Thoracic aorta (tissue), 2 donors: ENCODE measurements around the gene HLA-DPB1. TPM values are rescaled to one million over a fixed set of nuclear protein-coding genes. Genes with fewer than 3 reads are reported as not detected.

Source experiments
- ATAC-seq: fragments of 150-250 bp; one replicate; pipeline ENCODE4 v1.8.0; 2017; ENCODE audit warnings: low read depth; ENCODE audit not compliant: insufficient number of reproducible peaks, low FRiP score
- DNase-seq: peaks from one replicate; pipeline ENCODE4 v3.0.0-alpha.2; 2020; ENCODE audit warnings: low spot score
- H3K27ac ChIP-seq, 2 donors: fragments of 200-600 bp; sonication (generic); 1 replicate in 1 of 2; 2 replicates in 1 of 2; pipeline ENCODE4 v1.5.1; 2016; ENCODE audit warnings: mild to moderate bottlenecking in 2 of 2, moderate library complexity in 2 of 2
- H3K27me3 ChIP-seq: fragments of 200-600 bp; sonication (generic); replicated peaks from 2 replicates; pipeline ENCODE4 v1.6.0; 2016; ENCODE audit warnings: mild to moderate bottlenecking; ENCODE audit not compliant: insufficient read depth
- H3K36me3 ChIP-seq: fragments of 200-600 bp; sonication (generic); one replicate; pipeline ENCODE4 v1.5.1; 2016
- H3K4me1 ChIP-seq, 2 donors: fragments of 200-600 bp; sonication (generic); 1 replicate in 1 of 2; 2 replicates in 1 of 2; pipeline versions ENCODE4 v1.5.1 to v1.6.0; 2016; ENCODE audit warnings: low read depth in 2 of 2, mild to moderate bottlenecking in 1 of 2; ENCODE audit not compliant: control insufficient read depth in 1 of 2
- H3K4me3 ChIP-seq: fragments of 200-600 bp; sonication (generic); 2 replicates; pipeline ENCODE4 v1.5.1; 2016; ENCODE audit warnings: mild to moderate bottlenecking
- H3K9me3 ChIP-seq: fragments of 200-600 bp; sonication (generic); 2 replicates; pipeline ENCODE4 v1.5.1; 2016
- CTCF ChIP-seq: fragments of 200-600 bp; sonication (generic); IDR thresholded peaks from one replicate; pipeline ENCODE4 v1.5.1; 2019; ENCODE audit warnings: antibody characterized with exemption
- total RNA-seq, 2 donors: library from RNA; depleted of rRNA; stranded (reverse); fragments of >200 nt; gene quantifications; one replicate each; pipeline versions ENCODE4 v1.1.0 to v1.2.3, GENCODE V29; 2016

Gene HLA-DPB1
- total RNA-seq, 2 donors from 2014 or later: 78.4 to 112 TPM

DNA sequence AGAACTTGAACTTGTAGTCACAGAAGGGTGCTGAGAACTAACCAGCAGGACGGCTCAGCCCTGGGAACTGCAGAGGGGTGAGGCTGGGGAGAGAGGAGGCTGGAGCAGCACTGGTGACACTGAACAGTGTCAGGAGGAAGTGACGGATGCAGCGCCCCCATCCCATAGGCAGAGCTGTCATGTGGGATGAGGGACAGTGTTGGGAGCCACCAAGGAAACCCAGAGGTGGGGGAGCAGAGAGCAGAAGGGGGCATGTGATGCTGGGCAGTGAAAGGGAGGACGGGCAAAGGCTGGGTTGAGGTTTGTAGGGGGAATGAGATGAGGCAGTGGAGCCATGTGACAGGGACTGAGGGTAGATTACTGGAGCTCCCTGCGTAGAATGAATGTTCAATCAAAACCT, 2.1 kb downstream of the HLA-DPB1 start:
- no peak for TF ChIP-seq CTCF
- H3K4me3 ChIP-seq: no peak overlapping the region
- no peak overlapping the region for H3K27ac ChIP-seq
- H3K9me3 ChIP-seq: no peaks in the 10 kb centered on the region
- H3K4me1 ChIP-seq: peaks cover 0 to 14% of the 10 kb centered on the region in 2 donors
- ATAC-seq (no peak), DNase-seq (no peak)
- no peaks in the 10 kb centered on the region for H3K27me3 ChIP-seq
- no peaks in the 10 kb centered on the region for H3K36me3 ChIP-seq

GRCh38 chr6:33078442-33078841, 2.7 kb downstream of the HLA-DPB1 start:
- peaks cover 0 to 14% of the 10 kb centered on the region in 2 donors for H3K4me1 ChIP-seq
- no peak overlapping the region for H3K4me3 ChIP-seq
- no peak for TF ChIP-seq CTCF

DNA sequence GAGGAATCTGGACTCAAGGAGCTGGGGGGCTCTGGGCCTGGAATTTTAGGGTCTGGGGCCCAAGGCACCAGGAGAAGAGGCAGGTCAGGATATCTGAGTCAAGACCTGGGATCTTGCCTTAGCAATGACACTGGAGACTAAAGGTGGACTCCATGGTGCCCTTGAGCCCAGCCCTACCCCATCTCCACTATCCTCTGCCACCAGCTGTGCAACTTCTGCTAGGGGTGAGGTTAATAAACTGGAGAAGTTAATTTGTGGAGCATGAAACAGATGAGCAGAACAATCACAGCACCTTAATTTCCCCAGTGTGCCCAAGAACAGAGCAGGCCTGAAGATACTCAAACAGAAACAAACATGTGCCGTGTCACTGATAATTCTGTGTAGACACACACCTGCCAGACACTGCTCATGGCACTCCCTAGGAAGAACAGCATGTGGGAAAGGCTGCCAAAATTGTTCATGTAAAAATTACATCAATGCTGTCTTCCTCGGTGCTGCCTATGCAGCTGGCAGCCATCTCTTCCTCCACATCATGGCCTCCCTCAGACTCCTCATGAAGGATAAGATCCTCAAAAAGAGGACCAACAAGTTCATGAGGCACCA, 3.2 kb downstream of the HLA-DPB1 start:
- H3K4me3 ChIP-seq: no peak overlapping the region
- no peak for ATAC-seq
- no peak for TF ChIP-seq CTCF
- H3K27ac ChIP-seq: no peak overlapping the region
- no peak for DNase-seq
- H3K9me3 ChIP-seq: no peaks in the 10 kb centered on the region
- no peaks in the 10 kb centered on the region for H3K36me3 ChIP-seq
- no peaks in the 10 kb centered on the region for H3K27me3 ChIP-seq
- peaks cover 0 to 14% of the 10 kb centered on the region in 2 donors for H3K4me1 ChIP-seq

More at GRCh38 chr6:33078442-33078841, 2.7 kb downstream of the HLA-DPB1 start:
- H3K9me3 ChIP-seq: no peaks in the 10 kb centered on the region
- no peaks in the 10 kb centered on the region for H3K27me3 ChIP-seq
- no peak overlapping the region for H3K27ac ChIP-seq
- no peak for ATAC-seq
- H3K36me3 ChIP-seq: no peaks in the 10 kb centered on the region
- DNase-seq: no peak

DNA sequence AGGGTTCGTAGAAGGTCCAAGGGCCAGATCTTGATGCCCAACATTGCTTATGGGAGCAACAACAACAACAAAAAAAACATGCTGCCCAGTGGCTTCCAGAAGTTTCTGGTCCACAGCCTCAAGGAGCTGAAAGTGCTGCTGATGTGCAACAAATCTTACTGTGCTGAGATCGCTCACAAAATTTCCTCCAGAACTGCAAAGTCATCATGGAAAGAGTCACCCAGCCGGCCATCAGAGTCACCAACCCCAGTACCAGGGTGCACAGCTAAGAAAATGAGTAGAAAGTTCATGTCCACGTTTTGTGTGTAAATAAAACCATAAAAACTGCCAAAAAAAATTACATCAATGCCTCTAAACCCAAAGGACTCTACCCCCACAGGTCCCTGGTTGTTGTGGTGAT, 3.8 kb downstream of the HLA-DPB1 start:
- Histone ChIP-seq H3K4me3 (no peak overlapping the region), H3K27ac (no peak overlapping the region), H3K4me1 (peaks cover 0 to 14% of the 10 kb centered on the region in 2 donors), H3K9me3 (no peaks in the 10 kb centered on the region), H3K36me3 (no peaks in the 10 kb centered on the region), H3K27me3 (no peaks in the 10 kb centered on the region)
- ATAC-seq (no peak), DNase-seq (no peak)
- TF ChIP-seq CTCF: no peak

GRCh38 chr6:33080127-33081089, 4.6 kb downstream of the HLA-DPB1 start:
- H3K27me3 ChIP-seq: no peaks in the 10 kb centered on the region
- H3K9me3 ChIP-seq: no peaks in the 10 kb centered on the region
- peaks cover 7% of the 10 kb centered on the region for H3K36me3 ChIP-seq
- peak overlapping the region; percentile 76 for H3K4me3 ChIP-seq
- peaks cover 0 to 14% of the 10 kb centered on the region in 2 donors for H3K4me1 ChIP-seq
- DNase-seq (peak; percentile 35), ATAC-seq (peak; percentile 10)
- no peak for TF ChIP-seq CTCF
- peak overlapping the region; percentile 67 to 75 for H3K27ac ChIP-seq
